Cardiac septum (tissue), 1 donor: ENCODE measurements around the gene GPR15LG. TPM values are rescaled to one million over a fixed set of nuclear protein-coding genes. Genes with fewer than 3 reads are reported as not detected.

Source experiments
- DNase-seq: peaks from one replicate; pipeline ENCODE4 v3.0.0-alpha.2; 2020; ENCODE audit warnings: low spot score
- intact Hi-C: fragments of 100-400 bp; cut with DNase I; formaldehyde crosslinking; loops from one replicate; pipeline ENCODE4 v1.14.0; 2022
- total RNA-seq: library from RNA; stranded (reverse); fragmentation: NEBNext Ultra II Directional; extraction: Animal tissue kit (Norgen Biotek cat#: 25700); gene quantifications from one replicate; pipeline ENCODE4 v1.2.1, GENCODE V29; 2021
- donor health status: DM: no; HTN: no; CAD: no.

Gene GPR15LG
- total RNA-seq, 1 donor from 2014 or later, result not detected

GRCh38 chr10:84185526-84186175 is 12.1 kb downstream of the GPR15LG start:
- intact Hi-C loops, result no loop called here
- peak; percentile 64 for DNase-seq

- intact Hi-C loops, result no loop called here
- DNase-seq, result peak; percentile 47
Observed at GRCh38 chr10:84188815-84189214, 15.2 kb downstream of the GPR15LG start.

- intact Hi-C loops, result no loop called here
- DNase-seq, result no peak
Observed at GRCh38 chr10:84190621-84191020, 17.0 kb downstream of the GPR15LG start.

- intact Hi-C loops, result no loop called here
- DNase-seq, result peak; percentile 12
Observed at GRCh38 chr10:84191106-84191505, 17.5 kb downstream of the GPR15LG start.

- no peak for DNase-seq
- intact Hi-C loops, result no loop called here
Observed at GRCh38 chr10:84193327-84193726, 19.7 kb downstream of the GPR15LG start.

- intact Hi-C loops, result no loop called here
- DNase-seq, result peak; percentile 31
Observed at GRCh38 chr10:84193846-84194423, 20.3 kb downstream of the GPR15LG start.

- intact Hi-C loops, result loop anchor here (5.0 kb wide), 1 partner anchor 47 kb away; no protein-coding TSS in a partner anchor
- DNase-seq, result no peak
Observed at GRCh38 chr10:84194424-84195043, 20.9 kb downstream of the GPR15LG start, which contains the start of gene CDHR1. CDHR1 (plus strand) TSS chr10:84194537; CDS start chr10:84194761, 224 bp downstream.

- no peak for DNase-seq
- intact Hi-C loops, result loop anchor here (5.0 kb wide), 1 partner anchor 48 kb away; no protein-coding TSS in a partner anchor
Observed at GRCh38 chr10:84195044-84195830, 21.6 kb downstream of the GPR15LG start.

- DNase-seq, result no peak
- intact Hi-C loops, result loop anchor here (5.0 kb wide), 1 partner anchor 49 kb away; no protein-coding TSS in a partner anchor
Observed at GRCh38 chr10:84196083-84196482, 22.5 kb downstream of the GPR15LG start.

GRCh38 chr10:84196941-84197340 is 23.3 kb downstream of the GPR15LG start:
- DNase-seq, result no peak
- intact Hi-C loops, result loop anchor here (5.0 kb wide), 1 partner anchor 50 kb away; no protein-coding TSS in a partner anchor

- intact Hi-C loops, result loop anchor here (5.0 kb wide), 1 partner anchor 50 kb away; no protein-coding TSS in a partner anchor
Observed at GRCh38 chr10:84197643-84198042, 24.0 kb downstream of the GPR15LG start.

GRCh38 chr10:84198206-84198915 is 24.8 kb downstream of the GPR15LG start:
- intact Hi-C loops, result loop anchor here (5.0 kb wide), 1 partner anchor 51 kb away; no protein-coding TSS in a partner anchor

More at GRCh38 chr10:84197643-84198042, 24.0 kb downstream of the GPR15LG start:
- no peak for DNase-seq

GRCh38 chr10:84200537-84201243 is 27.1 kb downstream of the GPR15LG start:
- intact Hi-C loops, result no loop called here

More at GRCh38 chr10:84198206-84198915, 24.8 kb downstream of the GPR15LG start:
- no peak for DNase-seq

GRCh38 chr10:84201244-84201606 is 27.6 kb downstream of the GPR15LG start:
- intact Hi-C loops, result no loop called here
- no peak for DNase-seq

More at GRCh38 chr10:84200537-84201243, 27.1 kb downstream of the GPR15LG start:
- DNase-seq, result no peak

GRCh38 chr10:84201682-84202081 is 28.1 kb downstream of the GPR15LG start:
- no peak for DNase-seq
- intact Hi-C loops, result no loop called here

- DNase-seq, result no peak
- intact Hi-C loops, result no loop called here
Observed at GRCh38 chr10:84202349-84202748, 28.7 kb downstream of the GPR15LG start.

GRCh38 chr10:84204122-84204521 is 30.5 kb downstream of the GPR15LG start:
- intact Hi-C loops, result no loop called here
- DNase-seq, result no peak

- DNase-seq, result no peak
Observed at GRCh38 chr10:84204610-84205009, 31.0 kb downstream of the GPR15LG start.

More at GRCh38 chr10:84204610-84205009, 31.0 kb downstream of the GPR15LG start:
- intact Hi-C loops, result no loop called here
